Activated B cell treated with CpG ODN at 0.5 μM for 24 hours (primary cell): ENCODE measurements around the gene CTU2. TPM values are rescaled to one million over a fixed set of nuclear protein-coding genes. Genes with fewer than 3 reads are reported as not detected.

Source experiments
- ATAC-seq: fragments of 200-7000 bp; cut with Tn5 transposase; one replicate; pipeline ENCODE4 v1.10.0; 2021; ENCODE audit warnings: low read depth, mild to moderate bottlenecking, moderate library complexity
- CTCF ChIA-PET: fragments of 350-600 bp; sonication (Branson Sonifier 250); formaldehyde crosslinking; loops from one replicate; lab custom pipeline; 2021; ENCODE audit warnings: antibody characterized with exemption; lab: Charles Lee
- POLR2A ChIA-PET: fragments of 350-600 bp; sonication (Branson Sonifier 250); formaldehyde crosslinking; loops from one replicate; lab custom pipeline; 2021; ENCODE audit warnings: antibody characterized with exemption; lab: Charles Lee
- DNase-seq: peaks from one replicate; pipeline ENCODE4 v3.0.0; 2022
- H3K27ac Mint-ChIP-seq: one replicate; pipeline ENCODE4 v1.8.0; 2020; ENCODE audit warnings: mixed read lengths
- H3K27me3 Mint-ChIP-seq: one replicate; pipeline ENCODE4 v1.8.0; 2021; ENCODE audit warnings: mixed read lengths
- H3K36me3 Mint-ChIP-seq: one replicate; pipeline ENCODE4 v1.8.0; 2021; ENCODE audit warnings: low read depth, mixed read lengths
- H3K4me1 Mint-ChIP-seq: one replicate; pipeline ENCODE4 v1.8.0; 2021; ENCODE audit warnings: mixed read lengths
- H3K4me3 Mint-ChIP-seq: one replicate; pipeline ENCODE4 v1.8.0; 2020; ENCODE audit warnings: mild to moderate bottlenecking, mixed read lengths
- H3K9me3 Mint-ChIP-seq: one replicate; pipeline ENCODE4 v1.8.0; 2020; ENCODE audit warnings: mixed read lengths
- CTCF ChIP-seq: fragments of 200-600 bp; IDR thresholded peaks from one replicate; pipeline ENCODE4 v1.8.0; 2022; ENCODE audit warnings: antibody characterized with exemption, mild to moderate bottlenecking
- intact Hi-C: fragments of 100-400 bp; cut with micrococcal nuclease; formaldehyde crosslinking; loops from one replicate; pipeline ENCODE4 v1.15.1; 2024
- total RNA-seq: library from RNA; stranded (reverse); gene quantifications from 2 replicates; pipeline ENCODE4 v1.2.3, GENCODE V29; 2022

The CTU2 gene
- total RNA-seq, 1 donor from 2014 or later, result 36.7 TPM

- ChIA-PET CTCF (no interaction called here), POLR2A (no interaction called here)
- DNase-seq (no peak), ATAC-seq (no peak)
- H3K9me3 Mint-ChIP-seq, result no peaks in the 10 kb centered on the region
- no peak overlapping the region for H3K4me3 Mint-ChIP-seq
- no peaks in the 10 kb centered on the region for H3K4me1 Mint-ChIP-seq
- no peak overlapping the region for H3K27ac Mint-ChIP-seq
- intact Hi-C loops, result no loop called here
- no peaks in the 10 kb centered on the region for H3K27me3 Mint-ChIP-seq
- TF ChIP-seq CTCF, result no peak
- peaks cover 17% of the 10 kb centered on the region for H3K36me3 Mint-ChIP-seq
Measured at GRCh38 chr16:88673716-88674379, 32.5 kb upstream of the CTU2 start.

GRCh38 chr16:88676502-88677242 is 29.6 kb upstream of the CTU2 start:
- intact Hi-C loops, result no loop called here
- no peak for TF ChIP-seq CTCF
- H3K9me3 Mint-ChIP-seq, result no peaks in the 10 kb centered on the region
- H3K4me1 Mint-ChIP-seq, result peaks cover 12% of the 10 kb centered on the region
- POLR2A ChIA-PET, result no interaction called here
- H3K27me3 Mint-ChIP-seq, result no peaks in the 10 kb centered on the region
- peaks cover 19% of the 10 kb centered on the region for H3K36me3 Mint-ChIP-seq
- DNase-seq (no peak), ATAC-seq (no peak)
- H3K4me3 Mint-ChIP-seq, result no peak overlapping the region
- H3K27ac Mint-ChIP-seq, result no peak overlapping the region
- CTCF ChIA-PET, result no interaction called here

GRCh38 chr16:88677721-88678120 is 28.6 kb upstream of the CTU2 start:
- Mint-ChIP-seq H3K27ac (no peak overlapping the region), H3K4me1 (peaks cover 21% of the 10 kb centered on the region), H3K9me3 (no peaks in the 10 kb centered on the region), H3K4me3 (no peak overlapping the region), H3K27me3 (no peaks in the 10 kb centered on the region), H3K36me3 (peaks cover 17% of the 10 kb centered on the region)
- no peak for DNase-seq
- intact Hi-C loops, result no loop called here
- ATAC-seq, result no peak
- no peak for TF ChIP-seq CTCF
- CTCF ChIA-PET, result no interaction called here
- POLR2A ChIA-PET, result no interaction called here

- ChIA-PET CTCF (no interaction called here), POLR2A (interaction anchor here (3.8 kb wide), 1 partner anchor 15 kb away, joined by 32 read pairs; the partner anchor contains the start of gene MVD)
- no peak for ATAC-seq
- Mint-ChIP-seq H3K36me3 (peaks cover 17% of the 10 kb centered on the region), H3K4me1 (peaks cover 25% of the 10 kb centered on the region), H3K27me3 (no peaks in the 10 kb centered on the region), H3K4me3 (no peak overlapping the region), H3K27ac (no peak overlapping the region), H3K9me3 (no peaks in the 10 kb centered on the region)
- TF ChIP-seq CTCF, result no peak
- no peak for DNase-seq
- intact Hi-C loops, result no loop called here
Measured at GRCh38 chr16:88678224-88678979, 27.9 kb upstream of the CTU2 start.
